H9 (cell line): ENCODE results near the gene USP7. TPM values are rescaled to one million over a fixed set of nuclear protein-coding genes. Genes with fewer than 3 reads are reported as not detected.

Source experiments
- DNase-seq: peaks from one replicate; pipeline ENCODE4 v3.0.0-alpha.2; 2017
- H2AFZ ChIP-seq: one replicate; pipeline ENCODE4 v1.6.1; 2013; ENCODE audit warnings: mild to moderate bottlenecking, low read length, control low read depth, moderate library complexity
- H2AK5ac ChIP-seq: 2 replicates; pipeline ENCODE4 v1.6.1; 2013; ENCODE audit warnings: low read length, control low read depth, mixed read lengths; ENCODE audit not compliant: insufficient read length
- H2BK120ac ChIP-seq: one replicate; pipeline ENCODE4 v1.6.1; 2013; ENCODE audit warnings: low read depth, mild to moderate bottlenecking, low read length, control low read depth, inconsistent platforms; ENCODE audit not compliant: poor library complexity, severe bottlenecking
- H2BK12ac ChIP-seq: 2 replicates; pipeline ENCODE4 v1.6.1; 2013; ENCODE audit warnings: low read length, control low read depth, mixed read lengths, low read depth; ENCODE audit not compliant: insufficient read length
- H2BK15ac ChIP-seq: 2 replicates; pipeline ENCODE4 v1.6.1; 2013; ENCODE audit warnings: low read depth, low read length, control low read depth
- H2BK20ac ChIP-seq: one replicate; pipeline ENCODE4 v1.6.1; 2013; ENCODE audit warnings: low read depth, mild to moderate bottlenecking, low read length, control low read depth, inconsistent platforms; ENCODE audit not compliant: poor library complexity, severe bottlenecking
- H2BK5ac ChIP-seq: 2 replicates; pipeline ENCODE4 v1.6.1; 2013; ENCODE audit warnings: low read length, control low read depth, mixed read lengths; ENCODE audit not compliant: insufficient read length
- H3K14ac ChIP-seq: 2 replicates; pipeline ENCODE4 v1.6.1; 2013; ENCODE audit warnings: low read length, control low read depth; ENCODE audit not compliant: insufficient read depth
- H3K18ac ChIP-seq: 2 replicates; pipeline ENCODE4 v1.6.1; 2013; ENCODE audit warnings: low read depth, mild to moderate bottlenecking, mixed read lengths, low read length, control low read depth; ENCODE audit not compliant: insufficient read length
- H3K23ac ChIP-seq: 2 replicates; pipeline ENCODE4 v1.6.1; 2013; ENCODE audit warnings: low read length, control low read depth, mixed read lengths, low read depth; ENCODE audit not compliant: insufficient read length
- H3K23me2 ChIP-seq: 2 replicates; pipeline ENCODE4 v1.6.1; 2013; ENCODE audit warnings: low read depth, mild to moderate bottlenecking, mixed read lengths, low read length, control low read depth; ENCODE audit not compliant: insufficient read length, poor library complexity, severe bottlenecking
- H3K27ac ChIP-seq: 2 replicates; pipeline ENCODE4 v1.5.1; 2013; ENCODE audit warnings: low read length, control low read depth, mixed read lengths, low read depth; ENCODE audit not compliant: insufficient read length
- H3K27me3 ChIP-seq: 2 replicates; pipeline ENCODE4 v1.6.1; 2013; ENCODE audit warnings: low read length, control low read depth, inconsistent platforms; ENCODE audit not compliant: insufficient read depth
- H3K4ac ChIP-seq: 2 replicates; pipeline ENCODE4 v1.6.1; 2013; ENCODE audit warnings: low read depth, mild to moderate bottlenecking, control low read depth, inconsistent platforms, low read length, moderate library complexity
- H3K4me1 ChIP-seq: 2 replicates; pipeline ENCODE4 v1.6.1; 2013; ENCODE audit warnings: low read length, control low read depth, inconsistent platforms; ENCODE audit not compliant: insufficient read depth
- H3K4me2 ChIP-seq: 2 replicates; pipeline ENCODE4 v1.6.1; 2013; ENCODE audit warnings: low read length, control low read depth, mixed read lengths; ENCODE audit not compliant: insufficient read length, insufficient read depth
- H3K56ac ChIP-seq: 2 replicates; pipeline ENCODE4 v1.6.1; 2013; ENCODE audit warnings: low read depth, mild to moderate bottlenecking, mixed read lengths, low read length, control low read depth; ENCODE audit not compliant: insufficient read length
- H3K79me1 ChIP-seq: 2 replicates; pipeline ENCODE4 v1.6.1; 2013; ENCODE audit warnings: low read depth, mild to moderate bottlenecking, moderate library complexity, low read length, control low read depth, inconsistent platforms; ENCODE audit not compliant: insufficient read depth, poor library complexity, severe bottlenecking
- H3K79me2 ChIP-seq: 2 replicates; pipeline ENCODE4 v1.6.1; 2013; ENCODE audit warnings: low read length, control low read depth, inconsistent platforms; ENCODE audit not compliant: insufficient read depth
- H3K9ac ChIP-seq: 2 replicates; pipeline ENCODE4 v1.6.1; 2013; ENCODE audit warnings: low read length, control low read depth, mixed read lengths; ENCODE audit not compliant: insufficient read length; ENCODE audit errors: extremely low read depth
- H3K9me3 ChIP-seq: one replicate; pipeline ENCODE4 v1.6.1; 2013; ENCODE audit warnings: low read depth, low read length, inconsistent platforms; ENCODE audit not compliant: control insufficient read depth
- H3T11ph ChIP-seq: one replicate; pipeline ENCODE4 v1.6.1; 2013; ENCODE audit warnings: mild to moderate bottlenecking, low read length, control low read depth, inconsistent platforms
- H4K20me1 ChIP-seq: one replicate; pipeline ENCODE4 v1.6.1; 2013; ENCODE audit not compliant: control insufficient read depth, insufficient read length, insufficient read depth
- H4K5ac ChIP-seq: 2 replicates; pipeline ENCODE4 v1.6.1; 2013; ENCODE audit warnings: low read depth, mild to moderate bottlenecking, mixed read lengths, low read length, control low read depth; ENCODE audit not compliant: insufficient read length
- H4K8ac ChIP-seq: replicated peaks from 2 replicates; pipeline ENCODE4 v1.6.1; 2013; ENCODE audit warnings: low read length, control low read depth, mixed read lengths, low read depth; ENCODE audit not compliant: insufficient read length
- H4K91ac ChIP-seq: 2 replicates; pipeline ENCODE4 v1.6.1; 2013; ENCODE audit warnings: low read depth, mild to moderate bottlenecking, moderate library complexity, mixed read lengths, low read length, control low read depth; ENCODE audit not compliant: insufficient read length
- H3K27ac Mint-ChIP-seq, 3 experiments: 2 replicates in 2 of 3; 3 replicates in 1 of 3; pipeline ENCODE4 v1.8.0; 2020 to 2021; ENCODE audit warnings: mixed read lengths in 3 of 3, mild to moderate bottlenecking in 1 of 3, moderate library complexity in 1 of 3
- H3K27me3 Mint-ChIP-seq: 2 replicates; pipeline ENCODE4 v1.8.0; 2021; ENCODE audit warnings: low read depth, mild to moderate bottlenecking, moderate library complexity, mixed read lengths
- H3K36me3 Mint-ChIP-seq, 3 experiments: 2 replicates in 2 of 3; 3 replicates in 1 of 3; pipeline ENCODE4 v1.8.0; 2020 to 2021; ENCODE audit warnings: low read depth in 3 of 3, mixed read lengths in 3 of 3; ENCODE audit not compliant: insufficient read depth in 1 of 3
- H3K4me1 Mint-ChIP-seq, 2 experiments: 2 replicates each; pipeline ENCODE4 v1.8.0; 2020; ENCODE audit warnings: mixed read lengths in 2 of 2
- H3K4me3 Mint-ChIP-seq, 2 experiments: 2 replicates in 1 of 2; 3 replicates in 1 of 2; pipeline ENCODE4 v1.8.0; 2020 to 2021; ENCODE audit warnings: mild to moderate bottlenecking in 2 of 2, mixed read lengths in 2 of 2, moderate library complexity in 1 of 2
- H3K9me3 Mint-ChIP-seq, 2 experiments: 2 replicates in 1 of 2; 3 replicates in 1 of 2; pipeline ENCODE4 v1.8.0; 2020; ENCODE audit warnings: mild to moderate bottlenecking in 2 of 2, mixed read lengths in 2 of 2, moderate library complexity in 1 of 2
- WGBS: extraction: QIAGEN DNeasy Blood & Tissue Kit; methylation state at CpG from one replicate; pipeline ENCODE4 v1.1.7; 2013; ENCODE audit warnings: missing lambda C conversion rate, low lambda C conversion rate, mixed read lengths; ENCODE audit not compliant: insufficient read length; ENCODE audit errors: extremely low coverage; 5-methylcytosine and 5-hydroxymethylcytosine counted together
- total RNA-seq: library from RNA; stranded (reverse); gene quantifications from 2 replicates; pipeline ENCODE4 v1.2.1, GENCODE V29; 2021
- TF ChIP-seq, protein P1 (sequence below): fragments of 200-600 bp; sonication (generic); conservative IDR thresholded peaks from 3 replicates; pipeline ENCODE4 v1.8.0; 2021; ENCODE audit warnings: antibody characterized with exemption, mild to moderate bottlenecking

Gene USP7
- total RNA-seq, 1 experiment from 2014 or later = 192 TPM

DNA sequence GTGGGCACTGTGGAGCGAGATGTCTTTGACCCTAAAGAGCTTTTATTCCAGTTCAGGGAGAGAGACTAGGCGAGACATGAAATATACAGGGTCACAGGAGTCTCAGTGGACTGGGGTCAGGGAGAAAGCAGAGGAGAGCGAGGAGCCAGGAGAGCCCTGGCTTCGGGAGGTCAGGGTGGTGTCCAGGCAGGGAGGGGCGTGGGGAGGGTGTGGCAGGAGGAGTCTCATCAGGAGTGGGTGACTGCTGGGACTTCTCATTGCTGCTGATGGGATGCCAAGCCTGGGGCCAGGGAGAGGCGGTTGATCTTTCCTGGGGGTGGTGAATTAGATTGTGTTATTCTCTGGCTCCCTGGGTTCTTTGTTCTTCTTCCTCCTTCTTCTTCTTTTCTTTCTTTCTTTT is 22.4 kb upstream of the USP7 start:
- no peak overlapping the region for H2AK5ac ChIP-seq
- H3K79me2 ChIP-seq = no peaks in the 10 kb centered on the region
- no peak overlapping the region for H3K4ac ChIP-seq
- no peak overlapping the region for H2BK15ac ChIP-seq
- no peak overlapping the region for H3K14ac ChIP-seq
- TF ChIP-seq, protein P1, sequence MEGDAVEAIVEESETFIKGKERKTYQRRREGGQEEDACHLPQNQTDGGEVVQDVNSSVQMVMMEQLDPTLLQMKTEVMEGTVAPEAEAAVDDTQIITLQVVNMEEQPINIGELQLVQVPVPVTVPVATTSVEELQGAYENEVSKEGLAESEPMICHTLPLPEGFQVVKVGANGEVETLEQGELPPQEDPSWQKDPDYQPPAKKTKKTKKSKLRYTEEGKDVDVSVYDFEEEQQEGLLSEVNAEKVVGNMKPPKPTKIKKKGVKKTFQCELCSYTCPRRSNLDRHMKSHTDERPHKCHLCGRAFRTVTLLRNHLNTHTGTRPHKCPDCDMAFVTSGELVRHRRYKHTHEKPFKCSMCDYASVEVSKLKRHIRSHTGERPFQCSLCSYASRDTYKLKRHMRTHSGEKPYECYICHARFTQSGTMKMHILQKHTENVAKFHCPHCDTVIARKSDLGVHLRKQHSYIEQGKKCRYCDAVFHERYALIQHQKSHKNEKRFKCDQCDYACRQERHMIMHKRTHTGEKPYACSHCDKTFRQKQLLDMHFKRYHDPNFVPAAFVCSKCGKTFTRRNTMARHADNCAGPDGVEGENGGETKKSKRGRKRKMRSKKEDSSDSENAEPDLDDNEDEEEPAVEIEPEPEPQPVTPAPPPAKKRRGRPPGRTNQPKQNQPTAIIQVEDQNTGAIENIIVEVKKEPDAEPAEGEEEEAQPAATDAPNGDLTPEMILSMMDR = no peak
- no peak overlapping the region for H2BK20ac ChIP-seq
- Mint-ChIP-seq H3K27ac (no peak overlapping the region; a peak in 1 of 7 replicates), H3K27me3 (peaks cover 67% of the 10 kb centered on the region), H3K4me3 (no peak overlapping the region), H3K36me3 (peaks cover 0 to 4% (median 3%) of the 10 kb centered on the region in 3 experiments; a peak in 3 of 7 replicates), H3K9me3 (peaks cover 11 to 16% of the 10 kb centered on the region in 2 experiments), H3K4me1 (peaks cover 27% of the 10 kb centered on the region in 2 experiments)
- H3K18ac ChIP-seq = no peak overlapping the region
- H2BK120ac ChIP-seq = no peak overlapping the region
- H4K20me1 ChIP-seq = no peaks in the 10 kb centered on the region
- no peaks in the 10 kb centered on the region; the same call in none of the 2 replicates for H3K27me3 ChIP-seq
- no peaks in the 10 kb centered on the region for H3K9me3 ChIP-seq
- no peak overlapping the region for H3T11ph ChIP-seq
- no peak overlapping the region for H3K9ac ChIP-seq
- H3K23me2 ChIP-seq = no peaks in the 10 kb centered on the region
- no peak overlapping the region for H4K91ac ChIP-seq
- H3K79me1 ChIP-seq = no peaks in the 10 kb centered on the region
- no CpG with 5 or more reads among the region's 6 CpGs for WGBS
- H3K23ac ChIP-seq = no peak overlapping the region
- peaks cover 2% of the 10 kb centered on the region; the same call in 1 of the 2 replicates for H3K4me1 ChIP-seq
- H4K5ac ChIP-seq = no peak overlapping the region
- no peak overlapping the region for H4K8ac ChIP-seq
- H2AFZ ChIP-seq = no peak overlapping the region
- H3K27ac ChIP-seq = no peak overlapping the region
- no peak overlapping the region for H3K56ac ChIP-seq
- no peak overlapping the region for H2BK5ac ChIP-seq
- H3K4me2 ChIP-seq = no peak overlapping the region
- DNase-seq = no peak
- H2BK12ac ChIP-seq = no peak overlapping the region
